Spleen (tissue), 11 donors: ENCODE data around the gene C16orf54. TPM values are rescaled to one million over a fixed set of nuclear protein-coding genes. Genes with fewer than 3 reads are reported as not detected.
"Not testable (repeated sequence)": the region's sequence is repeated elsewhere in the genome, so short reads cannot be mapped to it uniquely, and the experiment has no call there.

Source experiments
- DNase-seq: peaks from one replicate; pipeline ENCODE4 v3.0.0-alpha.2; 2020
- H3K27ac ChIP-seq, 8 donors: fragments of 200-600 bp; sonication (generic) in 7 of 8; 1 replicate in 4 of 8; 2 replicates in 4 of 8; pipeline versions ENCODE4 v1.5.0 to v1.8.0; 2016 to 2021; ENCODE audit warnings: inconsistent platforms in 4 of 8, mild to moderate bottlenecking in 4 of 8, moderate library complexity in 1 of 8
- H3K27me3 ChIP-seq, 7 donors: fragments of 200-600 bp; sonication (generic) in 6 of 7; replicated peaks in 1 of 7; 1 replicate in 4 of 7; 2 replicates in 3 of 7; pipeline versions ENCODE4 v1.5.0 to v1.8.0; 2016 to 2021; ENCODE audit warnings: inconsistent platforms in 3 of 7, mild to moderate bottlenecking in 1 of 7
- H3K36me3 ChIP-seq, 6 donors: fragments of 200-600 bp; sonication (generic) in 5 of 6; 1 replicate in 4 of 6; 2 replicates in 2 of 6; pipeline versions ENCODE4 v1.5.0 to v1.8.0; 2016 to 2021; ENCODE audit warnings: inconsistent platforms in 2 of 6
- H3K4me1 ChIP-seq, 6 donors: fragments of 200-600 bp; sonication (generic) in 5 of 6; 1 replicate in 3 of 6; 2 replicates in 3 of 6; pipeline versions ENCODE4 v1.5.0 to v1.8.0; 2016 to 2021; ENCODE audit warnings: inconsistent platforms in 3 of 6
- H3K4me3 ChIP-seq, 8 donors: fragments of 200-600 bp; sonication (generic) in 7 of 8; 1 replicate in 4 of 8; 2 replicates in 4 of 8; pipeline versions ENCODE4 v1.5.0 to v1.8.0; 2016 to 2021; ENCODE audit warnings: inconsistent platforms in 4 of 8, mild to moderate bottlenecking in 4 of 8, moderate library complexity in 2 of 8
- H3K9me3 ChIP-seq, 8 donors: fragments of 200-600 bp; sonication (generic) in 7 of 8; 1 replicate in 4 of 8; 2 replicates in 4 of 8; pipeline versions ENCODE4 v1.5.0 to v1.8.0; 2016 to 2021; ENCODE audit warnings: inconsistent platforms in 4 of 8
- POLR2A ChIP-seq, 3 donors: fragments of 450-650 bp; IDR thresholded peaks; one replicate each; pipeline ENCODE4 v1.5.1; 2017; ENCODE audit warnings: antibody characterized with exemption in 3 of 3, mild to moderate bottlenecking in 1 of 3
- POLR2AphosphoS5 ChIP-seq, 3 donors: sonication (generic); formaldehyde crosslinking; IDR thresholded peaks; one replicate each; pipeline ENCODE4 v1.5.1; 2017; ENCODE audit warnings: antibody characterized with exemption in 3 of 3
- WGBS, 5 donors: extraction: QIAGEN DNeasy Blood & Tissue Kit in 3 of 5; methylation state at CpG; one replicate each; pipeline versions ENCODE4 v1.1.5 to v1.1.7; 2013 to 2018; 5-methylcytosine and 5-hydroxymethylcytosine counted together
- intact Hi-C: fragments of 100-400 bp; cut with DNase I; formaldehyde crosslinking; loops from one replicate; pipeline ENCODE4 v1.15.0; 2023; ENCODE audit warnings: low total_unique reads
- polyA plus RNA-seq, 3 donors: library from polyadenylated mRNA; stranded (reverse); fragments of 200-250 nt; gene quantifications; one replicate each; pipeline ENCODE4 v1.2.1, GENCODE V29; 2013
- total RNA-seq, 7 donors: library from RNA; depleted of rRNA in 3 of 7; stranded (reverse); fragments of >200 nt in 3 of 7; fragmentation: NEBNext Ultra II Directional in 4 of 7; extraction: Animal tissue kit (Norgen Biotek cat#: 25700) in 4 of 7; gene quantifications; one replicate each; pipeline versions ENCODE4 v1.1.0 to v1.2.1, GENCODE V29; 2016 to 2021
- TF ChIP-seq, protein P1 (sequence below), 11 experiments: fragments of 200-600 bp in 7 of 11; fragments of 450-650 bp in 4 of 11; sonication (generic) in 4 of 11; IDR thresholded peaks in 8 of 11; conservative IDR thresholded peaks in 3 of 11; 1 replicate in 7 of 11; 2 replicates in 4 of 11; pipeline versions ENCODE4 v1.4.0 to v1.8.0; 2016 to 2021; ENCODE audit warnings: antibody characterized with exemption in 11 of 11, inconsistent platforms in 4 of 11, mild to moderate bottlenecking in 1 of 11
- donor health status: healthy with polysubstance abuse.
- donor health status: DM: no; HTN: no; CAD: no; lungs with moderate emphysema.
- donor health status: DM: no; HTN: no; CAD: no.
- donor health status: Bipolar disorder and iron deficiency.
- donor health status: healthy.
- donor health status: DM: no; HTN: no; CAD: no.
- donor health status: DM: yes; HTN: yes; CAD: no.

C16orf54 gene
- total and polyA plus RNA-seq, 10 donors: 15.6 to 46.0 (median 35.0) TPM

DNA sequence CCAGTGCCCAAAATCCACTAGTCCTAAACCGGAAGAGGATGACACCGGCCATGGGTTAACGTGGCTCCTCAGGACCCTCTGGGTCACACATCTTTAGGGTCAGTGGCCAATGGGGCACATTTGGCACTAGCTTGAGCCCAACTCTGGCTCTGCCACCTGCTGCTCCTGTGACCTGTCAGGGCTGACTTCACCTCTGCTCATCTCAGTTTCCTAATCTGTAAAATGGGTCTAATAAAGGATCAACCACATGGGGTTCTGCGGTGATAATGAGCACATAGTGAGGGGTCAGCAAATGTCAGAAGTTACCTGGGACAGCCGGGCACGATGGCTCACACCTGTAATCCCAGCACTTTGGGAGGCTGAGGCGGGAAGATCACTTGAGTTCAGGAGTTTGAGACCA lies 48.4 kb downstream of the C16orf54 start:
- intact Hi-C loops: loop anchor here (5.0 kb wide), 1 partner anchor 310 kb away; no protein-coding TSS in a partner anchor
- 93 to 97% (median 94%) methylated on average over 4 to 7 of the region's 7 CpGs for WGBS, 5 donors
- TF ChIP-seq, protein P1, sequence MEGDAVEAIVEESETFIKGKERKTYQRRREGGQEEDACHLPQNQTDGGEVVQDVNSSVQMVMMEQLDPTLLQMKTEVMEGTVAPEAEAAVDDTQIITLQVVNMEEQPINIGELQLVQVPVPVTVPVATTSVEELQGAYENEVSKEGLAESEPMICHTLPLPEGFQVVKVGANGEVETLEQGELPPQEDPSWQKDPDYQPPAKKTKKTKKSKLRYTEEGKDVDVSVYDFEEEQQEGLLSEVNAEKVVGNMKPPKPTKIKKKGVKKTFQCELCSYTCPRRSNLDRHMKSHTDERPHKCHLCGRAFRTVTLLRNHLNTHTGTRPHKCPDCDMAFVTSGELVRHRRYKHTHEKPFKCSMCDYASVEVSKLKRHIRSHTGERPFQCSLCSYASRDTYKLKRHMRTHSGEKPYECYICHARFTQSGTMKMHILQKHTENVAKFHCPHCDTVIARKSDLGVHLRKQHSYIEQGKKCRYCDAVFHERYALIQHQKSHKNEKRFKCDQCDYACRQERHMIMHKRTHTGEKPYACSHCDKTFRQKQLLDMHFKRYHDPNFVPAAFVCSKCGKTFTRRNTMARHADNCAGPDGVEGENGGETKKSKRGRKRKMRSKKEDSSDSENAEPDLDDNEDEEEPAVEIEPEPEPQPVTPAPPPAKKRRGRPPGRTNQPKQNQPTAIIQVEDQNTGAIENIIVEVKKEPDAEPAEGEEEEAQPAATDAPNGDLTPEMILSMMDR (IDR thresholded peaks at IDR 0.05 in 8 of 11, conservative IDR thresholded peaks at IDR 0.05 in 3 of 11): no peak
- TF ChIP-seq POLR2A (IDR thresholded peaks at IDR 0.05) (no peak), POLR2AphosphoS5 (IDR thresholded peaks at IDR 0.05) (no peak)

DNA sequence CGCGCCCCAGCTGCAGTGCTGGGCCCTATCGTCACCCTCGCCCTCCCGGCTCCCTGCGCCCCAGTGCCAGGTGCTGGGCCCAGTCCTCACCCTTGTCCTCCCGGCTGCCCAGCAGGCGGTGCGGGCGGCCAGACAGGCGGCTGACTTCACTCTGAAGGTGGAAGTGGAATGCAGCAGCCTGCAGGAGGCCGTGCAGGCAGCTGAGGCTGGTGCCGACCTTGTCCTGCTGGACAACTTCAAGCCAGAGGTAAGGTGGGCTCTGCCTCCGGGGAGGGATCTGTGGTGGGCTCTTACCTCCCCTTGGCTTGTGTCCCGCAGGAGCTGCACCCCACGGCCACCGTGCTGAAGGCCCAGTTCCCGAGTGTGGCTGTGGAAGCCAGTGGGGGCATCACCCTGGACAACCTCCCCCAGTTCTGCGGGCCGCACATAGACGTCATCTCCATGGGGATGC lies 48.9 kb downstream of the C16orf54 start:
- TF ChIP-seq, protein P1 (IDR thresholded peaks at IDR 0.05 in 8 of 11, conservative IDR thresholded peaks at IDR 0.05 in 3 of 11): no peak
- TF ChIP-seq POLR2AphosphoS5 (IDR thresholded peaks at IDR 0.05) (no peak), POLR2A (IDR thresholded peaks at IDR 0.05) (no peak)
- Histone ChIP-seq H3K36me3 (no peaks in the 10 kb centered on the region), H3K27me3 (no peaks in the 10 kb centered on the region), H3K4me3 (no peak overlapping the region), H3K9me3 (peaks cover 0 to 10% (median 0%) of the 10 kb centered on the region in 8 donors), H3K4me1 (peaks cover 0 to 23% (median 14%) of the 10 kb centered on the region in 6 donors), H3K27ac (no peak overlapping the region)
- intact Hi-C loops: loop anchor here (5.0 kb wide), 1 partner anchor 310 kb away; no protein-coding TSS in a partner anchor
- no peak for DNase-seq
- WGBS, 5 donors: 89 to 97% (median 92%) methylated on average over 11 to 21 of the region's 21 CpGs

More for the DNA sequence above, 48.4 kb downstream of the C16orf54 start:
- H3K27ac ChIP-seq: no peak overlapping the region
- H3K4me3 ChIP-seq: no peak overlapping the region
- H3K36me3 ChIP-seq: no peaks in the 10 kb centered on the region
- no peaks in the 10 kb centered on the region for H3K27me3 ChIP-seq
- peaks cover 0 to 10% (median 0%) of the 10 kb centered on the region in 8 donors for H3K9me3 ChIP-seq
- no peak for DNase-seq
- H3K4me1 ChIP-seq: peaks cover 0 to 25% (median 18%) of the 10 kb centered on the region in 6 donors

DNA sequence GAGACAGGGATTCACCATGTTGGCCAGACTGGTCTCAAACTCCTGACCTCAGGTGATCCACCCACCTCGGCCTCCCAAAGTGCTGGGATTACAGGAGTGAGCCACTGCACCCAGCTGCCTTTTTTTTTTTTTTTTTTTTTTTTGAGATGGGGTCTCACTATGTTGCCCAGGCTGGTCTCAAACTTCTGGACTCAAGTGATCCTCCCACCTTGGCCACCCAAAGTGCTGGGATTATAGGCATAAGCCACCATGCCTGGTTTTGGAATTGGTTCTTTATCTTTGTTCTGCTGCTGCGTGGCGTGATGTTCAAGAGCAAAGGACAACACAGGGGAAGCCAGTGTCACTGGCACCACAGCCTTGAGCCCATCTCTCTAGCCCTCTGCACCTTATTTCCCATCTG lies 50.1 kb downstream of the C16orf54 start:
- Histone ChIP-seq H3K4me1 (peaks cover 0 to 15% (median 9%) of the 10 kb centered on the region in 6 donors), H3K9me3 (peaks cover 0 to 10% (median 0%) of the 10 kb centered on the region in 8 donors)
- intact Hi-C loops: loop anchor here (5.0 kb wide), 1 partner anchor 312 kb away; no protein-coding TSS in a partner anchor
- not testable (repeated sequence) for H3K36me3 ChIP-seq, H3K27ac ChIP-seq, DNase-seq, H3K27me3 ChIP-seq, H3K4me3 ChIP-seq
- WGBS, 5 donors: 92 to 100% (median 96%) methylated on average over 3 of the region's 3 CpGs

DNA sequence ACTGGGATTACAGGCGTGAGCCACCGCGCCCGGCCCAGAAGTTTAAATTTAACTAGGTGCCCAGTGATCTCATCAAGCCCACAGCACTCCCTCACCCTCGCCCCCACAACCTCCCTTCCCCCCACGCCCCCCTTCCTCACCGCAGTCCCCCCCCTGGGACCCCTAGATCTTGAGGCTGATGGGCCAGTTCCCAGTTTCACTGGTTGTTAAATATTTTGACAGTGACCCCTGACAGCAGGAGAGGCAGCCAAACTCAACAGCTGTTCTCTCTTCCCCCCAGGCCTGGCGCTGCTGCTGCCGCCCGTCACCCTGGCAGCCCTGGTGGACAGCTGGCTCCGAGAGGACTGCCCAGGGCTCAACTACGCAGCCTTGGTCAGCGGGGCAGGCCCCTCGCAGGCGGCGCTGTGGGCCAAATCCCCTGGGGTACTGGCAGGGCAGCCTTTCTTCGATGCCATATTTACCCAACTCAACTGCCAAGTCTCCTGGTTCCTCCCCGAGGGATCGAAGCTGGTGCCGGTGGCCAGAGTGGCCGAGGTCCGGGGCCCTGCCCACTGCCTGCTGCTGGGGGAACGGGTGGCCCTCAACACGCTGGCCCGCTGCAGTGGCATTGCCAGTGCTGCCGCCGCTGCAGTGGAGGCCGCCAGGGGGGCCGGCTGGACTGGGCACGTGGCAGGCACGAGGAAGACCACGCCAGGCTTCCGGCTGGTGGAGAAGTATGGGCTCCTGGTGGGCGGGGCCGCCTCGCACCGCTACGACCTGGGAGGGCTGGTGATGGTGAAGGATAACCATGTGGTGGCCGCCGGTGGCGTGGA lies 51.2 kb downstream of the C16orf54 start:
- no peaks in the 10 kb centered on the region for H3K27me3 ChIP-seq
- peaks cover 0 to 8% (median 6%) of the 10 kb centered on the region in 6 donors for H3K4me1 ChIP-seq
- DNase-seq: peak; percentile 60
- no peak overlapping the region for H3K4me3 ChIP-seq
- H3K9me3 ChIP-seq: peaks cover 0 to 10% (median 0%) of the 10 kb centered on the region in 8 donors
- intact Hi-C loops: loop anchor here (5.0 kb wide), 1 partner anchor 313 kb away; no protein-coding TSS in a partner anchor
- H3K36me3 ChIP-seq: no peaks in the 10 kb centered on the region
- H3K27ac ChIP-seq: peak overlapping the region in 1 of 8 donors; percentile 10
- TF ChIP-seq POLR2A (IDR thresholded peaks at IDR 0.05) (no peak), POLR2AphosphoS5 (IDR thresholded peaks at IDR 0.05) (peak in 1 of 3 donors; percentile 9)
- TF ChIP-seq, protein P1 (IDR thresholded peaks at IDR 0.05 in 8 of 11, conservative IDR thresholded peaks at IDR 0.05 in 3 of 11): no peak
- WGBS, 5 donors: 73 to 89% (median 82%) methylated on average over 18 to 41 of the region's 41 CpGs

DNA sequence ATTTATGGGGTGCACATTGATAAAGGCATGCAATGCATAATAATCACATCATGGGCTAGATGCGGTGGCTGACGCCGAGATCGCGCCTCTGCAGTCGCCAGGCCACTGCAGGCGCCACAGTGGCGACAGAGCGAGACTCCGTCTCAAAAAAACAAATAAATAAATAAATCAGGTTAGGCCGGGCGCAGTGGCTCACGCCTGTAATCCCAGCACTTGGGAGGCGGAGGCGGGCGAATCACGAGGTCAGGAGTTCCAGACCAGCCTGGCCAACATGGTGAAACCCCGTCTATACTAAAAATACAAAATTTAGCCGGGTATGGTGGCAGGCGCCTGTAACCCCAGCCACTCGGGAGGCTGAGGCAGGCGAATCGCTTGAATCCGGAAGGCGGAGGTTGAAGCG lies 53.2 kb downstream of the C16orf54 start:
- DNase-seq, H3K27ac ChIP-seq, H3K27me3 ChIP-seq, intact Hi-C loops, H3K36me3 ChIP-seq, H3K9me3 ChIP-seq, H3K4me1 ChIP-seq, H3K4me3 ChIP-seq: not testable (repeated sequence)
- 96 to 98% (median 97%) methylated on average over 26 of the region's 26 CpGs for WGBS, 5 donors
